ENCODE measurements around the gene ITGAE.

The ITGAE gene

DNA sequence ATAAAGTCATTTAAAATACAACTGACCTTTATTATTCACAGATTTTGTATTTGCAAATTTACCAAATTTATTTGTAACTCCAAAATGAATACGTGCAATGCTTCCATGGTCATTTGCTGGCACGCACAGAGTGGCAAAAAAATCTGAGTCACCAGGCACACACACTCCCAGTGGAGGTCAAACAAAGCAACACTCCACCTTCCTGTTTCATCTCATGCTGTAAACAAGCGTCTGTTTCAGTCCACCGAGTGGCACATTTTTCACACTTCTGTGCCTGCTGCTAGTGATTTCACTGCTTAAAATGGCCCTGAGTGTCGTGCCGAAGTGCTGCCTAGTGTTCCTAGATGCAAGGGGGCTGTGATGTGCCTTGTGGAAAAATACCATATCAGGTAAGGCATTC is 17.8 kb upstream of the ITGAE start:
- no peak for DNase-seq

DNA sequence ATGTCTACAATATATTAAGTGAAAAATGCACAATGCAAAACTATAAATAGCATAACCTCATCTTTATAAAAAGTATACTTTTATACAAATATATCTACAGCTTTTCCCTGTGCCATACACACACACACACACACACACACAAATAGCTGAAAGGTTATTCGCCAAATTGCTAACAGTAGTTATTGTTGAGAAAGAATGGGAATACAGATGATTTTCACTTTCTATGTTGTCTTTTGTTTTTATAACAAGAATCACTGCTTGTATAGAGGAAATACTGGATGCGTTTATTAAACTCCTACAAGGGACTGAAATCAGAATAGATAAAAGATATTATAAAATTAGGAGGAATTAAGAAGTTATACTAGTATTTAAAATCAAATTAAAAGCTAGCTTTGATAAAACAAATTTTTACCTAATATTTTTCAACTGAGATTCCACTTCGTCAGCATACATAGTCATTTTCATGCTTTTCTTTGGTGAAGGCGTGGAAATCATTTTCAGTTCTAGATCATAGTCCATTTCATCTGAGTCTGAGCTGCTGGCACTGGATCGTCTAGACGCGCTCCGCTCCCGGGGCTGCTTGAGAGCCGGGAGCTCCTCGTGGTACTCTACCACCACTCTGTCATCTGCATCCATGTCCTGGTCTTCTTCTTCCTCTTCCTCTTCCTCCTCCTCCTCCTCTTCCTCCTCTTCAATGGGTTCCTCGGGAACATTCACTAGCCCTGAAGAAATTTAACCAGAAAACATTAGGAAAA is 17.0 kb upstream of the ITGAE start:
- DNase-seq, result no peak

DNA sequence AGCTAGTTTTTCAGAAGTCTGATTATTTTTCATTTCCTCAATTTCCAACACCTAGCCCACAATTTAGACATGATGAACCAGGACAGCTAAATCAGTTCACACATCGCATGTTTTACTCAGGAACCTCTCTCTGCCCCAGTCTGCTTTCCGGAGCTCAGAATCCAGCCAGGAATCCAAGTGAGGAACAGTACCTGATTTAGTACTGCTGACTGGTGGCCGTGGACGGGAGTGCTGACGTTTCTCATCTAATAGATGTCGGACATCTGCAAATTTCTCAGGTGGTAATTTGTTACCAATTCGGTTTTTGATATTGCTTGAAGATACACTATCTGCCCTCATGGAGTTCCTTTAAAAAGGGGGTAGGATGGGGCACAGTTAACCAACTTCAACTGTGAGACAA is 14.9 kb upstream of the ITGAE start:
- no peak for DNase-seq

DNA sequence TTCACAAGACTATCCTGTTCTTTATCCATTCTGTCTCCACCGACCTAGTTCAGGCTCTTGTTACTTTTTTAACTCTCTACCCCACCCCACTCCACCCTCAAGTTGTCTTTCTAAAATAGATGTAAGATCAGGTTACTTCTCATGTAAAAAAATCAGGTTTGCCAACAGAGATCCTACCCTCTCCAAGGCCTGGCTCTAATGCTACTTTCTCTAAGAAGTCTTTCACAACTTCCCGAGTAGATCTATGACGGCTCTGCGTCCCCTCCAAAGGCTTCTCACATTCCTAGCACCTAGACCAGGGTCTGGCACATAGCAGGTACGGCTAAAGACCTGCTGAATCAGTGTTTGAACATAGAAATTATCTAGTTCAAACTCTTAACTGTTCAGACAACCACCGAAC is 14.1 kb upstream of the ITGAE start:
- DNase-seq, result no peak

DNA sequence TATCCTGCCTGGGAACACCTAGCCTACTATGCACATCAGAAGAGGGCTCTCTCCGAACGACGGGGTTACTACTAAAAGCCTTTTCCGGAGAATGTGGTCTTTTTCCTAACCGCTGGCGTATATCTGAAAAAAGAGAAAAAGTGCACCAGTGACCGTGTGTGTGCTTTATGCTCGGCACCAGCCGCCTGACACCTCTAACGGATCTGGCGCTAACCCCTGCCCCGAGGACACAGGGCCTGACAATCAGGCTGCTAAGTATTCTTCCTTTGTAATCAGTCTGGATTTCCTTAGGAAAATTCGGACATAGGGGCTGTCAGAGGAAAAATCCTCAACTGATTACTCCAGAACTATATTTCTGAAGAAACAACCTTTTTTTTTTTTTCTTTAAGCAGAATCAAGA is 13.4 kb upstream of the ITGAE start:
- no peak for DNase-seq

- DNase-seq, result no peak
Measured at GRCh38 chr17:3813171-3813570, 12.2 kb upstream of the ITGAE start.

- DNase-seq, result no peak
Measured at GRCh38 chr17:3812771-3813170, 11.8 kb upstream of the ITGAE start.

DNA sequence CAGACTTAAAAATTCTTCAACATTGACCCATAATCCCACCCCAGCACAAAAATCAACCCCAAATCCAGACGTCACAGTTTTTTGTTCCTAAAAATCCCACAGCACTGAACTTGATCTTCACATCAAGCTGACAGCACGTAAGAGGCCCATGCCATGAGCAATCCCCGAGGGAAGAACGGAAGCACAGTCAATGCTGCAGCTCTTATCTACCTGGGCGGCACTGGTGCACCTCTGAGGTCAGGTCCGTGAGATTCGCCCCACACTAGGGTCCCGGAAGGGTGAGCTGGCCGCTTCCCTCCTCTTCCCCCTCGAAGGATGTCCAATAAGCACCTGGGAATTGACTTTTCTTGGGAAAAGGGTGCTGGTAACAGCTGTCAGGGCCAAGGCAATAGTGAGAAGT is 11.3 kb upstream of the ITGAE start:
- DNase-seq, result no peak

GRCh38 chr17:3810019-3810418 is 9.0 kb upstream of the ITGAE start:
- no peak for DNase-seq

- no peak for DNase-seq
Measured at GRCh38 chr17:3809135-3809534, 8.1 kb upstream of the ITGAE start.

- no peak for DNase-seq
Measured at GRCh38 chr17:3808701-3809100, 7.7 kb upstream of the ITGAE start.

DNA sequence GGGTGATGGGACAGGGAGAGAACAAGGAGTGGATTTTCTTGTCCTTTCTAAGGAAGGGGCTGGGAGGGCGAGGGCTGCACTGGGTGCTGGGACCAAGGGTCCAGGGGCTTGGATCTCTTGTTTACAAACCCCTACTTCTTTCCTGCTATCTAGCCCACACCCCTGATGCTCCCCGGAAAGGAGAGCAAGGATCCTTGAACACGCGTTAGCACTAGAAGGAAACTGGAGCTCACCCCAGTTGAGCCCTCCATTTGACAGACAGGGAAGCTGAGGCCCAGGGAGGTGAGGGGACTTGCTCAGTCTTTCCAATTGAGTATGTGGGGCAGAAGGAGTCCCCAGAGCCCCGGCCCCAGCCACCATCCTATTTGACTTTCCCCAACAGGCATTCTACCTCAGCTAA is 4.6 kb upstream of the ITGAE start:
- DNase-seq, result no peak

- no peak for DNase-seq
Measured at GRCh38 chr17:3804503-3804931, 3.5 kb upstream of the ITGAE start.

DNA sequence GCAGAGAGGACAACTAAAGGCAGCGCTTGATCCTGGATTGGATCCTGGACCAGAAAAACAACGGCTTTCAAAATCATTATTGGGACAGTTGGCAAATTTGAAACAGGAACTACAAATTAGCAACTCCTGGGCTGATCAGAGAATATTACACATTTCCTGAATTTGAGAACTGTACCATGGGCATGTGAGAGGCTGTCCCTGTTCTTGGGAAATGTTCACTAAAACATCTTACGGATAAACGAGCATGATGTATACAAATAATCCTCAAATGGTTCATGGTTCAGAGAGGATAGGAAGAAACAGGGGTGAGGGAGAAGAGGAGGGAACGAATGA is 2.3 kb upstream of the ITGAE start:
- DNase-seq, result no peak

DNA sequence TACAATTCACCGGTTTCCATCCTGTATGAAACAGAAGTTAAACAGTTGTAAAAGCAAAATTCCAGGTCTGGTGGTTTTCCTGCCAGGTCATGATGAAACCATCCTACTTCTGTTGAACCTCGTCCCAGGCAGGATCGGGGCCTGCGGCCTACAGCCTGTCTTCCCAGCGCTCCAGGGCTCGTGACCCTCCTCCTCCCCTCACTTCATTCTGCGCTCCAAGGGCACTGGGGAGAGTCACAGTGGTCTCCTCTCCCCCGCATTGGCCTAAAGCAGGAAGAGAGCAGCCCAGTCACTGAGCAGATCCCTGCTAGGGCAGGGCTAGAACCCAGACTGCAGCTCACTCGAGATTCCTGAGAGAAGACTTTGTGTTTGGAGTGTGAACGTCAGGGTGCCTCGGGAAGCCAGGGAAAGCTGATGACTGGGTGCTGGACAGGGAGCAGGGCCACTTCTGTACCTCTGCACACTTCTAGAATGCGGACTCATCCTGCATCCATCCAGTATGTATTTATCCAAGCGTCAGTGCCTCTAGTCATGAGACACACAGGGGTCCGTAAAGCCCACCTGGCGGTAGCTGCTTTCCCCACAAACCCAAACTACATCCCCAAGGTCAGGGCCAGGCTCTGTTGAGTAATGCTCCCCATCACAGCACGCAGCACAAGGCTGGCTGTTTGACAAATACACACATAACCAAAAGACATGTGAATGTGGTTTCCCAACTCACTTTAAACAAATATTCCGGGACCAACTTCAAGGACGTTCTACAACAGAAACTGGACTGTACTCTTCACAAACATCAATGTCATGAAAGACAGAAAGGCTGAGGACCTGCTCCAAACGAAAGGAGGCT is 1.7 kb upstream of the ITGAE start:
- no peak for DNase-seq

GRCh38 chr17:3801792-3802191 is 804 bp upstream of the ITGAE start:
- no peak for DNase-seq

GRCh38 chr17:3801347-3801746 is 359 bp upstream of the ITGAE start:
- DNase-seq, result no peak

GRCh38 chr17:3799181-3799945 is 1.6 kb downstream of the ITGAE start:
- peak in 1 of 3 experiments; percentile 7 for DNase-seq

- DNase-seq, result no peak
Measured at GRCh38 chr17:3798273-3799180, 2.5 kb downstream of the ITGAE start.

DNA sequence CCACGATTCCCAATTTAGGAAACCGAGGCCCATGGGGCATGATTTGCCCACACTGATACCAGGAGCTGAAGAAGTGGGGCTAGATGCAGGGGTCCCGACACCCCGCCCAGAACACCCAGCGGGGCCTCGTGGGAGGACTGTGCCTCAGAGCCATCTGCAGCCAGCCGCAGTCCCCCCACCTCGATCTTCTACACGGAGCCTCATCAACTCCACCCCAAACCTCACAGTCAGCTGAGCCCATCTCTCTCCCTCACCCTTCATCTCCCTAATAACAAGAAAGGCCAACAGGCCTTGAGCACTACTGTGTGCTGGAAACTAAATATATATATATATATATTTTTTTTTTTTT is 4.2 kb downstream of the ITGAE start:
- DNase-seq, result no peak

GRCh38 chr17:3796110-3796821 is 4.7 kb downstream of the ITGAE start:
- DNase-seq, result no peak
